H7 (cell line): ENCODE results near the gene AHR. TPM values are rescaled to one million over a fixed set of nuclear protein-coding genes. Genes with fewer than 3 reads are reported as not detected.

Experiments used
- DNase-seq: peaks from one replicate; pipeline ENCODE4 v3.0.0; 2012
- H3K27me3 ChIP-seq: 2 replicates; pipeline ENCODE4 v1.6.0; 2011; ENCODE audit warnings: mild to moderate bottlenecking, low read length; ENCODE audit not compliant: control insufficient read depth, insufficient read depth
- H3K36me3 ChIP-seq: replicated peaks from 2 replicates; pipeline ENCODE4 v1.5.1; 2011; ENCODE audit warnings: low read length; ENCODE audit not compliant: control insufficient read depth, insufficient read depth
- H3K4me3 ChIP-seq: 2 replicates; pipeline ENCODE4 v1.5.1; 2011; ENCODE audit warnings: low read depth, mild to moderate bottlenecking, control low read depth, low read length, moderate library complexity; ENCODE audit not compliant: insufficient read depth
- total RNA-seq: library from RNA; depleted of rRNA; stranded (reverse); fragments of >200 nt; shearing (Covaris generic); gene quantifications from 2 replicates; pipeline ENCODE4 v1.2.3, GENCODE V29; 2014

AHR gene
- total RNA-seq, 1 experiment from 2014 or later, result 5.3 TPM

- DNase-seq, result peak; percentile 68
- H3K4me3 ChIP-seq, result peak overlapping the region; percentile 73
- no peaks in the 10 kb centered on the region for H3K36me3 ChIP-seq
- H3K27me3 ChIP-seq, result peaks cover 13% of the 10 kb centered on the region
Observed at GRCh38 chr7:17298840-17299482, 509 bp downstream of the AHR start.

GRCh38 chr7:17299483-17299991 lies 1.1 kb downstream of the AHR start:
- Histone ChIP-seq H3K4me3 (peak overlapping the region; percentile 73), H3K27me3 (peaks cover 13% of the 10 kb centered on the region), H3K36me3 (no peaks in the 10 kb centered on the region)
- no peak for DNase-seq

- Histone ChIP-seq H3K4me3 (peak overlapping the region; percentile 73), H3K27me3 (peaks cover 13% of the 10 kb centered on the region), H3K36me3 (no peaks in the 10 kb centered on the region)
- DNase-seq, result no peak
Observed at GRCh38 chr7:17300012-17300411, 1.6 kb downstream of the AHR start.

- Histone ChIP-seq H3K36me3 (no peaks in the 10 kb centered on the region), H3K27me3 (peaks cover 13% of the 10 kb centered on the region)
- DNase-seq, result no peak
Observed at GRCh38 chr7:17300437-17300836, 2.0 kb downstream of the AHR start.

GRCh38 chr7:17301471-17302456 lies 3.3 kb downstream of the AHR start:
- Histone ChIP-seq H3K36me3 (no peaks in the 10 kb centered on the region), H3K27me3 (peaks cover 13% of the 10 kb centered on the region), H3K4me3 (no peak overlapping the region)
- DNase-seq, result no peak

More at GRCh38 chr7:17300437-17300836, 2.0 kb downstream of the AHR start:
- H3K4me3 ChIP-seq, result no peak overlapping the region

DNA sequence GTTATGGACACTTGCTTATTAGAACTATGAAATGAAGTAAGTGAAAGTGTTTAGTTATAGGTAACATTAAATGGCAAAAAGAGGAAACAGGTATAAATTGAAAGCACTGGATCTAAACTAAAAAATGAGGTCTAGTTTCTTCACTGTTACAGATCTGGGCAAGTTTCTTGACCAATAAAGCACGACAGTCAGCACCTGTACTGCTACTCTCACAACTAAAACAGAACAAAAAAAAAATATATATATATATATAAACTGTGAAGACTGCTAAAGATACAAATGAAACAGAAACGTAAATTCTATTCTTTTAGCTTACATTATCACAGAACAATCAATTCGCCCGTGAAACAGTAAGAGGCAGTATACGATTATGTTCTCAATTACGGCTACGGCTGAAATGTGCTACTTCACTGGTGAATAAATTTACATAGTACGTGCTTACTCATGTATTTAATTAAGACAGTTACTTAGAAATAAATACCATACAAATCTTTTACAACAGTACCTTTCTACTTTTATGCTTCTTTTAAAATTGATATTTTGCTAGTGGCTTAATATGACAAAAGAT lies 4.2 kb downstream of the AHR start:
- Histone ChIP-seq H3K36me3 (no peaks in the 10 kb centered on the region), H3K4me3 (no peak overlapping the region), H3K27me3 (peaks cover 13% of the 10 kb centered on the region)
- no peak for DNase-seq

GRCh38 chr7:17304926-17305325 lies 6.5 kb downstream of the AHR start:
- no peak for DNase-seq
- Histone ChIP-seq H3K4me3 (no peak overlapping the region), H3K27me3 (peaks cover 5% of the 10 kb centered on the region), H3K36me3 (no peaks in the 10 kb centered on the region)

- Histone ChIP-seq H3K4me3 (no peak overlapping the region), H3K27me3 (peaks cover 1% of the 10 kb centered on the region; the same call in 1 of the 2 replicates), H3K36me3 (no peaks in the 10 kb centered on the region)
- no peak for DNase-seq
Observed at GRCh38 chr7:17305387-17306171, 7.1 kb downstream of the AHR start.

DNA sequence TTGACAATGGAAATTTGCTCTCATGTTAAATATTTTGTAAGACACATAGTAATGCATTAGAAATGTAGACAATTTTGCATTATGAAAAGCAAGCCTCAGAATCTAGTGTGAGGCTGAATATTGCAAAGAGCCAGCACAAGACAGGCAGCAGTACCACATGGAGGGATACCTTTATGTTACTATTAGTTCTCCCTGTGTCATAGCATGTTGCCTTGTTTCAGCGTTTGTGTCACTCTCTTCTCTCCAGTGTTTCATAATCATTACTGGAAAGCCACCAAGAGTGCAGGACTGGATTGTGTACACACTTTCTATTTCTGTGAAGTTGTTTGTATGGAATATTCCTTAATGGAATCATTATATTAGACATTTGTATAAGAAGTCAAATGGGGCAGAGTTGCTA lies 8.5 kb downstream of the AHR start:
- Histone ChIP-seq H3K4me3 (no peak overlapping the region), H3K36me3 (no peaks in the 10 kb centered on the region), H3K27me3 (no peaks in the 10 kb centered on the region)
- DNase-seq, result no peak

GRCh38 chr7:17307558-17307957 lies 9.1 kb downstream of the AHR start:
- H3K27me3 ChIP-seq, result no peaks in the 10 kb centered on the region
- H3K36me3 ChIP-seq, result no peaks in the 10 kb centered on the region
- H3K4me3 ChIP-seq, result no peak overlapping the region
- no peak for DNase-seq

- Histone ChIP-seq H3K4me3 (no peak overlapping the region), H3K36me3 (no peaks in the 10 kb centered on the region), H3K27me3 (no peaks in the 10 kb centered on the region)
- no peak for DNase-seq
Observed at GRCh38 chr7:17307969-17308648, 9.7 kb downstream of the AHR start.

DNA sequence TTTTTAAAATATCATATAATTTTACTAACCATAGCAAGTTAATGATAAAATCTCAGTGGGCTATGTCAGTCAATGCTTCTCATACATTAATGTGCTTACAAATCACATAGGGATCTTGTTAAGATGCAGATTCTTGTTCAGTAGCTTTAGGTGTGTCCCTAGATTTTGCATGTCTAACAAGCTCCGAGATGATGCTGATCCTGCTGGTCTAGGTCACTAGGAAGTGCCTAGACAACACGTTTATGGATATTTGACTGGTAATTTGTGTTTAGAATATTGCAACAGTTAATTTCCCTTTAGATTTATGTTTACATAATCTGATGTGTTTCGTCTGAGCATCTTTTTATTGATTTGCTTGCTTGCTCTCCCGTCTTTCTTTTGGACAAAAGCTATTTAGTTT lies 12.7 kb downstream of the AHR start:
- no peaks in the 10 kb centered on the region for H3K36me3 ChIP-seq
- DNase-seq, result no peak
- H3K27me3 ChIP-seq, result no peaks in the 10 kb centered on the region
- no peak overlapping the region for H3K4me3 ChIP-seq

DNA sequence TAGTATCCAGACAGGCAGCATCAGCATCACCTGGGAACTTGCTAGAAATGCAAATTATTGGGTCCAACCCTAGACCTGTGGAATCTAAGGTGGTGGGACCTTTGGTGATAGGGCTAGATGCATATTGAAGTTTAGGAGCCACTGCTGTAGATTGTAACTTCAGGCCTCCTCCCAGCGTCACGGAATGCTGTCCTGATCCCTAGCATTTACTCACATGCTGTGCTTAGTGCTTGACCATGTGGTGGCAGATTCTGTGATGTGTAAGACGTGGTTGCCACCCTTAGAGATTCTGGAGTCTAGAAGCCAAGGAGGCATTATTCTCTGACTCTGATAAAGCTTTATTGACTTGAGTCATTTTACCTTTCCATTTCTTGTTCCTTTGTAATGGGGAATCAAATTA lies 13.5 kb downstream of the AHR start:
- peak; percentile 6 for DNase-seq
- H3K4me3 ChIP-seq, result no peak overlapping the region

GRCh38 chr7:17312641-17313040 lies 14.2 kb downstream of the AHR start:
- no peak for DNase-seq
- no peaks in the 10 kb centered on the region for H3K27me3 ChIP-seq
- no peak overlapping the region for H3K4me3 ChIP-seq
- H3K36me3 ChIP-seq, result no peaks in the 10 kb centered on the region

More for the DNA sequence above, 13.5 kb downstream of the AHR start:
- H3K36me3 ChIP-seq, result no peaks in the 10 kb centered on the region
- no peaks in the 10 kb centered on the region for H3K27me3 ChIP-seq
